Smooth muscle cell (in vitro differentiated cells): Measurements from ENCODE around the gene PKNOX2. TPM values are rescaled to one million over a fixed set of nuclear protein-coding genes. Genes with fewer than 3 reads are reported as not detected.

Source experiments
- DNase-seq: peaks from one replicate; lab custom pipeline; 2025; ENCODE audit not compliant: unreplicated experiment; lab: John Stamatoyannopoulos, UW
- H2AFZ ChIP-seq: fragments of 200-600 bp; sonication (generic); 2 replicates; pipeline ENCODE4 v1.6.0; 2016; ENCODE audit warnings: antibody characterized with exemption, low read depth, mild to moderate bottlenecking
- H3F3A ChIP-seq: fragments of 200-600 bp; sonication (generic); 2 replicates; pipeline ENCODE4 v1.6.0; 2017; ENCODE audit warnings: antibody characterized with exemption, low read depth
- H3K27ac ChIP-seq: fragments of 200-600 bp; sonication (generic); 2 replicates; pipeline ENCODE4 v1.5.1; 2016; ENCODE audit warnings: low read depth, mild to moderate bottlenecking
- H3K27me3 ChIP-seq: fragments of 200-600 bp; sonication (generic); 2 replicates; pipeline ENCODE4 v1.6.1; 2016; ENCODE audit warnings: low read depth, mild to moderate bottlenecking
- H3K36me3 ChIP-seq: fragments of 200-600 bp; sonication (generic); 2 replicates; pipeline ENCODE4 v1.5.1; 2016; ENCODE audit warnings: low read depth
- H3K4me1 ChIP-seq: fragments of 200-600 bp; sonication (generic); 2 replicates; pipeline ENCODE4 v1.5.1; 2016; ENCODE audit warnings: low read depth
- H3K4me2 ChIP-seq: fragments of 200-600 bp; sonication (generic); 2 replicates; pipeline ENCODE4 v1.6.0; 2016; ENCODE audit warnings: mild to moderate bottlenecking
- H3K4me3 ChIP-seq: fragments of 200-600 bp; sonication (generic); 2 replicates; pipeline ENCODE4 v1.5.1; 2016; ENCODE audit warnings: mild to moderate bottlenecking
- H3K79me2 ChIP-seq: fragments of 200-600 bp; sonication (generic); 2 replicates; pipeline ENCODE4 v1.6.0; 2016; ENCODE audit warnings: low read depth, mild to moderate bottlenecking
- H3K9ac ChIP-seq: fragments of 200-600 bp; sonication (generic); 2 replicates; pipeline ENCODE4 v1.6.0; 2016; ENCODE audit warnings: low read depth
- H3K9me3 ChIP-seq: fragments of 200-600 bp; sonication (generic); replicated peaks from 2 replicates; pipeline ENCODE4 v1.5.1; 2016; ENCODE audit warnings: low read depth
- H4K20me1 ChIP-seq: fragments of 200-600 bp; sonication (generic); 2 replicates; pipeline ENCODE4 v1.6.0; 2016; ENCODE audit warnings: low read depth
- WGBS: methylation state at CpG from one replicate; pipeline ENCODE4 v1.1.7; 2016; ENCODE audit warnings: low lambda C conversion rate; 5-methylcytosine and 5-hydroxymethylcytosine counted together
- polyA plus RNA-seq: library from polyadenylated mRNA; unstranded; fragments of >200 nt; fragmentation: Nextera tagmentation; extraction: Ambion mirVana; gene quantifications from 2 replicates; pipeline ENCODE4 v1.2.1, GENCODE V29; 2016
- total RNA-seq: library from RNA; depleted of rRNA; stranded (reverse); fragments of >200 nt; gene quantifications from 2 replicates; pipeline ENCODE4 v1.2.3, GENCODE V29; 2014
- TF ChIP-seq, protein P1 (sequence below): fragments of 200-600 bp; sonication (generic); IDR thresholded peaks from 2 replicates; pipeline ENCODE4 v1.5.1; 2017; ENCODE audit warnings: borderline replicate concordance, mild to moderate bottlenecking, antibody characterized with exemption; ENCODE audit not compliant: insufficient read depth, poor library complexity, severe bottlenecking

The PKNOX2 gene
- total and polyA plus RNA-seq, 2 experiments from 2014 or later = 7.2 to 7.9 TPM

DNA sequence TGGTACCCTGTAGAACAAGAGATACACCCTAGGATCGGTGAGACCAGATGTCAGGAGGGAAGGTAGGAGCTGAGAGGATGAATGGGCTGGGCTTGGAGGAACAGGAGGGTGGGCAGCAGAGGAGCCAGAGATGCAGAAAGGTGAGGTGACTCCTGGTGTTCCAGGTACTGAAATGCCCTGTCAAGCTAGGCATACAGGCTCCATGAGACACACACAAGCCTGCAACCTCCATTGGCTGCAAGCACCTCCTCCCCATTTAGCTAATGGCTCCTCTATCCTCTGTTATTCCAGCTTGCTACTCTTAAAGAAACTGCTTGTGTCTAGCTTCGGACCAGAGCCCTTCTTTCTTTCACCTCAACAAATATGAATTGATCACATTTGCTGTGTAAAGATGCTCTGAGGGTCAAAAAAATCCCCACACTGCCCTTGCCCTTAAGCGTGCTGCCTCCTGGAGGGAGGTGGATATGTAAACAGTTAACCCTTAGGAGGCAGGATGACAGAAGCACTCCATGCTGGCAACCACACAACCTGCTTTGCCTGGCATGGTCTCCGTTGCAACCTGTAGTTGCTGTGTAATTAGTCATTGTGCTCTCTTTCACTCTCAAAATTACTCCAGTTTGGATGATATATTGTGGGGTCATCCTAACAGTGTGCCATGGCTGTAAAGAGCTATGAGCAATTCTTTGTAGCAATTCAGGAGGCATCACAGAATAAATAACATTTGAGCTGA lies 156.0 kb downstream of the PKNOX2 start:
- WGBS = 69% methylated on average over 4 of the region's 4 CpGs
- H2AFZ ChIP-seq = no peak overlapping the region
- no peaks in the 10 kb centered on the region for H3K36me3 ChIP-seq
- H3K4me1 ChIP-seq = no peaks in the 10 kb centered on the region
- peaks cover 7% of the 10 kb centered on the region for H3K79me2 ChIP-seq
- no peaks in the 10 kb centered on the region for H3F3A ChIP-seq
- no peak overlapping the region for H3K4me3 ChIP-seq
- H3K9ac ChIP-seq = no peak overlapping the region
- TF ChIP-seq, protein P1, sequence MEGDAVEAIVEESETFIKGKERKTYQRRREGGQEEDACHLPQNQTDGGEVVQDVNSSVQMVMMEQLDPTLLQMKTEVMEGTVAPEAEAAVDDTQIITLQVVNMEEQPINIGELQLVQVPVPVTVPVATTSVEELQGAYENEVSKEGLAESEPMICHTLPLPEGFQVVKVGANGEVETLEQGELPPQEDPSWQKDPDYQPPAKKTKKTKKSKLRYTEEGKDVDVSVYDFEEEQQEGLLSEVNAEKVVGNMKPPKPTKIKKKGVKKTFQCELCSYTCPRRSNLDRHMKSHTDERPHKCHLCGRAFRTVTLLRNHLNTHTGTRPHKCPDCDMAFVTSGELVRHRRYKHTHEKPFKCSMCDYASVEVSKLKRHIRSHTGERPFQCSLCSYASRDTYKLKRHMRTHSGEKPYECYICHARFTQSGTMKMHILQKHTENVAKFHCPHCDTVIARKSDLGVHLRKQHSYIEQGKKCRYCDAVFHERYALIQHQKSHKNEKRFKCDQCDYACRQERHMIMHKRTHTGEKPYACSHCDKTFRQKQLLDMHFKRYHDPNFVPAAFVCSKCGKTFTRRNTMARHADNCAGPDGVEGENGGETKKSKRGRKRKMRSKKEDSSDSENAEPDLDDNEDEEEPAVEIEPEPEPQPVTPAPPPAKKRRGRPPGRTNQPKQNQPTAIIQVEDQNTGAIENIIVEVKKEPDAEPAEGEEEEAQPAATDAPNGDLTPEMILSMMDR = no peak
- no peaks in the 10 kb centered on the region for H3K9me3 ChIP-seq
- no peak overlapping the region for H3K4me2 ChIP-seq
- no peak for DNase-seq
- no peaks in the 10 kb centered on the region for H4K20me1 ChIP-seq
- H3K27ac ChIP-seq = no peak overlapping the region
- no peaks in the 10 kb centered on the region for H3K27me3 ChIP-seq

DNA sequence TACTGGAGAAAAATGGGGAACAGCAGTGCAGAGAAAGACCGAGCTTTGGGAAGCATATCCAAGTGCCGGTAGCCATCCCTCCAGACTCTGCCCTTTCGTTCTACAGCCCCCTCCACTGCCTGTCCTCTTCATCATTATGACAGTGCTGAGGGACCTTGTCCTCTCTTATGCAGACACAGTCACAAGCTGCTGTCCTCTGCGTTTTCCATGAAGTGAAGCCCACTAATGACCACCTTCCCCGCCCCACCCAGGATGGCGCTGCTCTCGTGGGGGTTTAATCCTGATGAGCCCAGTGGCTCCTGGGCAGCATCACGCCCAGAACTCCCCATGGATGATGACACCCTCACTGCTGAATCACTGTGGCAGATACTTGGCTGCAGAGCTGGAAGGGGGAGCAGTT lies 157.7 kb downstream of the PKNOX2 start:
- Histone ChIP-seq H3K4me1 (no peaks in the 10 kb centered on the region), H3F3A (no peaks in the 10 kb centered on the region), H3K27me3 (no peaks in the 10 kb centered on the region), H2AFZ (no peak overlapping the region), H3K4me2 (no peak overlapping the region), H3K27ac (no peak overlapping the region), H3K9ac (no peak overlapping the region), H3K79me2 (peaks cover 7% of the 10 kb centered on the region), H4K20me1 (no peaks in the 10 kb centered on the region), H3K9me3 (no peaks in the 10 kb centered on the region), H3K4me3 (no peak overlapping the region), H3K36me3 (no peaks in the 10 kb centered on the region)
- 87% methylated on average over 8 of the region's 8 CpGs for WGBS
- no peak for DNase-seq
- TF ChIP-seq, protein P1 = no peak

DNA sequence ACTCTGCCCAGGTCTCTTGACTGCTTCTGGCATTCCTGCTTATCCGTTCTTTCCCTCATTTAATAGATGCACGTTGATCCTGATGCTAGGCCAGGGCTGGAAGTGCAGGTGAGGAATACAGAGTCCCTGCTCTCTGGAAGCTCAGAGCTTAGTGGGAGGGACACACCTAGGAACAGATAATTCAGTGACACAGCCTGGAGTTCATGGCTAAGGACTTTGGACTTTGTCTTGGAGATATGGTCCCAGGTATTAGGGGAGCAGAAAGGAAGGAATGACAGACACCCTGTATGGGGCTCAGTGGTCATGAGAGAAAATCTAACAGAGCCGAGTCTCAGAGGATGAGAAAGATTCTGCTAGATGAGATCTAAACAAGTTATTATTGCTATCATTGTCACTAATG lies 160.6 kb downstream of the PKNOX2 start:
- no peak overlapping the region for H2AFZ ChIP-seq
- H3K9ac ChIP-seq = no peak overlapping the region
- H3K79me2 ChIP-seq = no peaks in the 10 kb centered on the region
- no peak overlapping the region for H3K4me2 ChIP-seq
- 91% methylated on average over 3 of the region's 3 CpGs for WGBS
- no peak for DNase-seq
- TF ChIP-seq, protein P1 = no peak
- H3K4me3 ChIP-seq = no peak overlapping the region
- no peaks in the 10 kb centered on the region for H3K36me3 ChIP-seq
- H3K27ac ChIP-seq = no peak overlapping the region
- H3K27me3 ChIP-seq = no peaks in the 10 kb centered on the region
- no peaks in the 10 kb centered on the region for H3F3A ChIP-seq
- H4K20me1 ChIP-seq = no peaks in the 10 kb centered on the region
- no peaks in the 10 kb centered on the region for H3K9me3 ChIP-seq
- no peaks in the 10 kb centered on the region for H3K4me1 ChIP-seq

DNA sequence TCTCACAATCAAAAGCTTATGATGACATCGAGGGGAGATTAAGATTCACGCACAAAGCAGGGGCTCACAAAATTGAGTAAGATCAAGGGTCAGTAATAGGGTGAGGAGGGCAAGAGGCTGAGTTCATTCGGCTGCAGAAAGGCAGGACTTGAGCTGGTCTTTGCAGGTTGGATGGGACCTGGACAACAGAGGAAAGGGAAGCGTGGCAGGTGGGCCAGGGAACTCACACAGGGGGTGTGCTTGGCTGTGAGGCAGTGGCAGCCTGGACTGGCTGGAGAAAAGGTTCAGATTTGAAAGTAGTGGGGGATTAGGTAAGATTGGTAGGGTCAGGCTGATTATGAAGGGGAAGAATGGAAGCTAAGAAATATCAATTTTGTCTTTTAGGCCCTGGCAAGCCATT lies 161.6 kb downstream of the PKNOX2 start:
- Histone ChIP-seq H3K4me3 (no peak overlapping the region), H3K9ac (no peak overlapping the region), H3K4me2 (no peak overlapping the region), H3K27me3 (no peaks in the 10 kb centered on the region), H3K36me3 (no peaks in the 10 kb centered on the region), H3K79me2 (no peaks in the 10 kb centered on the region), H2AFZ (no peak overlapping the region), H3F3A (no peaks in the 10 kb centered on the region), H3K9me3 (no peaks in the 10 kb centered on the region), H4K20me1 (no peaks in the 10 kb centered on the region), H3K27ac (no peak overlapping the region), H3K4me1 (no peaks in the 10 kb centered on the region)
- DNase-seq = no peak
- WGBS = 95% methylated on average over 4 of the region's 4 CpGs
- TF ChIP-seq, protein P1 = no peak
